ENCODE data around the gene ING3. TPM values are rescaled to one million over a fixed set of nuclear protein-coding genes. Genes with fewer than 3 reads are reported as not detected.

Gene ING3
- total RNA-seq, 1 experiment from 2014 or later: 12.6 TPM

GRCh38 chr7:121011401-121011800 lies 60.8 kb downstream of the ING3 start:
- Mint-ChIP-seq H3K4me3 (no peak overlapping the region), H3K36me3 (no peaks in the 10 kb centered on the region), H3K27me3 (ENCODE audit: low read depth) (no peaks in the 10 kb centered on the region), H3K9me3 (no peaks in the 10 kb centered on the region), H3K27ac (no peak overlapping the region), H3K4me1 (peaks cover 7% of the 10 kb centered on the region)
- ATAC-seq (no peak), DNase-seq (ENCODE audit: low spot score) (no peak)
- no peak for TF ChIP-seq ZNF317 (CRISPR knock-in tag; IDR thresholded peaks at IDR 0.05; ENCODE audit: borderline replicate concordance, low read depth)
- TF ChIP-seq PRRX2 (CRISPR knock-in tag; IDR thresholded peaks at IDR 0.05): no peak
- POLR2A ChIA-PET: no interaction called here
- CTCF ChIA-PET: interaction anchor here (1.2 kb wide), 1 partner anchor 97 kb away, joined by 4 read pairs; no protein-coding TSS in a partner anchor

GRCh38 chr7:121012170-121012874 lies 61.7 kb downstream of the ING3 start:
- Mint-ChIP-seq H3K36me3 (no peaks in the 10 kb centered on the region), H3K4me1 (peaks cover 3% of the 10 kb centered on the region; the same call in 1 of the 2 replicates), H3K27ac (no peak overlapping the region), H3K4me3 (no peak overlapping the region), H3K27me3 (ENCODE audit: low read depth) (no peaks in the 10 kb centered on the region), H3K9me3 (no peaks in the 10 kb centered on the region)
- TF ChIP-seq, protein P1, sequence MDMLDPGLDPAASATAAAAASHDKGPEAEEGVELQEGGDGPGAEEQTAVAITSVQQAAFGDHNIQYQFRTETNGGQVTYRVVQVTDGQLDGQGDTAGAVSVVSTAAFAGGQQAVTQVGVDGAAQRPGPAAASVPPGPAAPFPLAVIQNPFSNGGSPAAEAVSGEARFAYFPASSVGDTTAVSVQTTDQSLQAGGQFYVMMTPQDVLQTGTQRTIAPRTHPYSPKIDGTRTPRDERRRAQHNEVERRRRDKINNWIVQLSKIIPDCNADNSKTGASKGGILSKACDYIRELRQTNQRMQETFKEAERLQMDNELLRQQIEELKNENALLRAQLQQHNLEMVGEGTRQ (CRISPR knock-in tag; IDR thresholded peaks at IDR 0.05): no peak
- ChIA-PET POLR2A (no interaction called here), CTCF (no interaction called here)
- ATAC-seq (no peak), DNase-seq (ENCODE audit: low spot score) (no peak)

GRCh38 chr7:121012919-121013318 lies 62.3 kb downstream of the ING3 start:
- no peak for ATAC-seq
- H3K27me3 Mint-ChIP-seq (ENCODE audit: low read depth): no peaks in the 10 kb centered on the region
- POLR2A ChIA-PET: no interaction called here
- H3K36me3 Mint-ChIP-seq: no peaks in the 10 kb centered on the region
- H3K4me3 Mint-ChIP-seq: no peak overlapping the region
- H3K4me1 Mint-ChIP-seq: no peaks in the 10 kb centered on the region
- TF ChIP-seq ZNF219 (CRISPR knock-in tag; IDR thresholded peaks at IDR 0.05; ENCODE audit: borderline replicate concordance) (no peak), STAT6 (CRISPR knock-in tag; conservative IDR thresholded peaks at IDR 0.05; ENCODE audit: low read depth) (no peak), MXD4 (CRISPR knock-in tag; IDR thresholded peaks at IDR 0.05; ENCODE audit: borderline replicate concordance) (no peak), KAT7 (CRISPR knock-in tag; IDR thresholded peaks at IDR 0.05; ENCODE audit: borderline replicate concordance) (no peak), PREB (CRISPR knock-in tag; IDR thresholded peaks at IDR 0.05; ENCODE audit: borderline replicate concordance) (no peak)
- TF ChIP-seq, protein P2, sequence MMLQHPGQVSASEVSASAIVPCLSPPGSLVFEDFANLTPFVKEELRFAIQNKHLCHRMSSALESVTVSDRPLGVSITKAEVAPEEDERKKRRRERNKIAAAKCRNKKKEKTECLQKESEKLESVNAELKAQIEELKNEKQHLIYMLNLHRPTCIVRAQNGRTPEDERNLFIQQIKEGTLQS (CRISPR knock-in tag; conservative IDR thresholded peaks at IDR 0.05): no peak
- TF ChIP-seq, protein P3, sequence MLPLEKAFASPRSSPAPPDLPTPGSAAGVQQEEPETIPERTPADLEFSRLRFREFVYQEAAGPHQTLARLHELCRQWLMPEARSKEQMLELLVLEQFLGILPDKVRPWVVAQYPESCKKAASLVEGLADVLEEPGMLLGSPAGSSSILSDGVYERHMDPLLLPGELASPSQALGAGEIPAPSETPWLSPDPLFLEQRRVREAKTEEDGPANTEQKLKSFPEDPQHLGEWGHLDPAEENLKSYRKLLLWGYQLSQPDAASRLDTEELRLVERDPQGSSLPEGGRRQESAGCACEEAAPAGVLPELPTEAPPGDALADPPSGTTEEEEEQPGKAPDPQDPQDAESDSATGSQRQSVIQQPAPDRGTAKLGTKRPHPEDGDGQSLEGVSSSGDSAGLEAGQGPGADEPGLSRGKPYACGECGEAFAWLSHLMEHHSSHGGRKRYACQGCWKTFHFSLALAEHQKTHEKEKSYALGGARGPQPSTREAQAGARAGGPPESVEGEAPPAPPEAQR (CRISPR knock-in tag; IDR thresholded peaks at IDR 0.05): no peak
- H3K27ac Mint-ChIP-seq: no peak overlapping the region
- no peaks in the 10 kb centered on the region for H3K9me3 Mint-ChIP-seq
- no peak for DNase-seq (ENCODE audit: low spot score)
- CTCF ChIA-PET: no interaction called here

DNA sequence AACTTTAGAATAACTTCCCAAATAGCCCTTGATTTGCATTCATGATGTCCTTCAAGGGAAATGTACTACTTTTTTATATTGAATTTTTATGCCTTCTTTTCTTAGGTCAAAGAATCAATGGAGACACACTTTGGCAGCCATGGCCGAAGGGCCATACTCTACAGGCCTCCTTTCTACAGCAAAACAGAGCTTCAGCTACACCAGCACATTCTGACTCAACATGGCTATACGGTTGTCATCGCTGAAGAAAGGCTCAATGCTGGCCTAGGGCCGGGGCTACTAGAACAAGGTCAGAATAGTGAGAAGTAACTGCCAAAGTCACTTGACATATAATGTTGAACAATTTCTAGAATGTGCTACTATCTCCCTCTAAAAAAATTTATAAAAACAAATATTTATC lies 65.0 kb downstream of the ING3 start:
- no peak overlapping the region for H3K27ac Mint-ChIP-seq
- no peak overlapping the region for H3K4me3 Mint-ChIP-seq
- CTCF ChIA-PET: interaction anchor here (1.6 kb wide), 1 partner anchor 66 kb away, joined by 3 read pairs; no protein-coding TSS in a partner anchor
- POLR2A ChIA-PET: interaction anchor here (0.6 kb wide), 1 partner anchor 53 kb away, joined by 3 read pairs; no protein-coding TSS in a partner anchor
- H3K27me3 Mint-ChIP-seq (ENCODE audit: low read depth): no peaks in the 10 kb centered on the region
- ATAC-seq: no peak
- no peak for TF ChIP-seq ZNF671 (CRISPR knock-in tag; IDR thresholded peaks at IDR 0.05)
- TF ChIP-seq NR2C2 (CRISPR knock-in tag; IDR thresholded peaks at IDR 0.05): no peak
- no peak for TF ChIP-seq ZNF423 (CRISPR knock-in tag; IDR thresholded peaks at IDR 0.05)
- no peak for TF ChIP-seq TEAD4 (CRISPR knock-in tag; IDR thresholded peaks at IDR 0.05)
- TF ChIP-seq, protein P4, sequence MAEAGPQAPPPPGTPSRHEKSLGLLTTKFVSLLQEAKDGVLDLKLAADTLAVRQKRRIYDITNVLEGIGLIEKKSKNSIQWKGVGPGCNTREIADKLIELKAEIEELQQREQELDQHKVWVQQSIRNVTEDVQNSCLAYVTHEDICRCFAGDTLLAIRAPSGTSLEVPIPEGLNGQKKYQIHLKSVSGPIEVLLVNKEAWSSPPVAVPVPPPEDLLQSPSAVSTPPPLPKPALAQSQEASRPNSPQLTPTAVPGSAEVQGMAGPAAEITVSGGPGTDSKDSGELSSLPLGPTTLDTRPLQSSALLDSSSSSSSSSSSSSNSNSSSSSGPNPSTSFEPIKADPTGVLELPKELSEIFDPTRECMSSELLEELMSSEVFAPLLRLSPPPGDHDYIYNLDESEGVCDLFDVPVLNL (CRISPR knock-in tag; IDR thresholded peaks at IDR 0.05; ENCODE audit: borderline replicate concordance, low read depth): no peak
- TF ChIP-seq NFATC4 (CRISPR knock-in tag; IDR thresholded peaks at IDR 0.05): no peak
- no peak for TF ChIP-seq CBFB (CRISPR knock-in tag; IDR thresholded peaks at IDR 0.05; ENCODE audit: low read depth)
- no peak for TF ChIP-seq GTF2I (CRISPR knock-in tag; conservative IDR thresholded peaks at IDR 0.05)
- no peak for TF ChIP-seq SMAD4 (CRISPR knock-in tag; IDR thresholded peaks at IDR 0.05)
- no peak for TF ChIP-seq MXD4 (CRISPR knock-in tag; IDR thresholded peaks at IDR 0.05; ENCODE audit: borderline replicate concordance)
- no peaks in the 10 kb centered on the region for H3K9me3 Mint-ChIP-seq
- DNase-seq (ENCODE audit: low spot score): no peak
- no peaks in the 10 kb centered on the region for H3K36me3 Mint-ChIP-seq
- H3K4me1 Mint-ChIP-seq: no peaks in the 10 kb centered on the region
